ENCODE results near the gene FBXL13.

GRCh38 chr7:102966465-102966864 is 108.1 kb downstream of the FBXL13 start:
- no peak for TF ChIP-seq CTCF (IDR thresholded peaks at IDR 0.05)
- TF ChIP-seq POLR2A (IDR thresholded peaks at IDR 0.05): no peak
